ENCODE data around the gene MROH7.

Gene MROH7

DNA sequence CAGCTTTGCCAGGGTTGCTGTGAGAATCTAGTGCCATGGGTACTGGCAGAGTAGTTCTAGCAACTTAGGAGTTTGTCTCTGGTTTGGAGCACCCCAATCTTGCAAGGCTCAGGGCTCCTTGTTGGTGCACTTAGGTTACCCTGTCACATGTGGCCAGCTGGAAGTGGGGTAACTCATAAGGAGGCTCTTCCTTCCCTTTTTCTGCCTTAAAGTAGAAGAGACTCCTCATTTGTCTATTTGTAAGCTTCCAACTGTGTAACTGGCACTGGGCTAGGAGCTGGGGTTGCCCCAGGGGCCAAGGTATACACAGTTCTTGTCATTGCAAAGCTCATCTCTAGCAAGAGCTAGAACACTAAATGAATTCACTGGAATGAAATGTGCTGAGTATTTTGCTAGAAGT, 10.6 kb downstream of the MROH7 start (continued):
- TF ChIP-seq, protein P1, sequence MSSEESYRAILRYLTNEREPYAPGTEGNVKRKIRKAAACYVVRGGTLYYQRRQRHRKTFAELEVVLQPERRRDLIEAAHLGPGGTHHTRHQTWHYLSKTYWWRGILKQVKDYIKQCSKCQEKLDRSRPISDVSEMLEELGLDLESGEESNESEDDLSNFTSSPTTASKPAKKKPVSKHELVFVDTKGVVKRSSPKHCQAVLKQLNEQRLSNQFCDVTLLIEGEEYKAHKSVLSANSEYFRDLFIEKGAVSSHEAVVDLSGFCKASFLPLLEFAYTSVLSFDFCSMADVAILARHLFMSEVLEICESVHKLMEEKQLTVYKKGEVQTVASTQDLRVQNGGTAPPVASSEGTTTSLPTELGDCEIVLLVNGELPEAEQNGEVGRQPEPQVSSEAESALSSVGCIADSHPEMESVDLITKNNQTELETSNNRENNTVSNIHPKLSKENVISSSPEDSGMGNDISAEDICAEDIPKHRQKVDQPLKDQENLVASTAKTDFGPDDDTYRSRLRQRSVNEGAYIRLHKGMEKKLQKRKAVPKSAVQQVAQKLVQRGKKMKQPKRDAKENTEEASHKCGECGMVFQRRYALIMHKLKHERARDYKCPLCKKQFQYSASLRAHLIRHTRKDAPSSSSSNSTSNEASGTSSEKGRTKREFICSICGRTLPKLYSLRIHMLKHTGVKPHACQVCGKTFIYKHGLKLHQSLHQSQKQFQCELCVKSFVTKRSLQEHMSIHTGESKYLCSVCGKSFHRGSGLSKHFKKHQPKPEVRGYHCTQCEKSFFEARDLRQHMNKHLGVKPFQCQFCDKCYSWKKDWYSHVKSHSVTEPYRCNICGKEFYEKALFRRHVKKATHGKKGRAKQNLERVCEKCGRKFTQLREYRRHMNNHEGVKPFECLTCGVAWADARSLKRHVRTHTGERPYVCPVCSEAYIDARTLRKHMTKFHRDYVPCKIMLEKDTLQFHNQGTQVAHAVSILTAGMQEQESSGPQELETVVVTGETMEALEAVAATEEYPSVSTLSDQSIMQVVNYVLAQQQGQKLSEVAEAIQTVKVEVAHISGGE (tag by site-specific recombination; conservative IDR thresholded peaks at IDR 0.05; ENCODE audit: low read depth): no peak
- TF ChIP-seq PBX3 (CRISPR knock-in tag; IDR thresholded peaks at IDR 0.05): no peak
- TF ChIP-seq GLI2 (tag by site-specific recombination; IDR thresholded peaks at IDR 0.05; ENCODE audit: borderline replicate concordance, low read depth): no peak
- no peak for TF ChIP-seq ZNF146 (tag by site-specific recombination; IDR thresholded peaks at IDR 0.05)

GRCh38 chr1:54653036-54653435, 11.4 kb downstream of the MROH7 start:
- Histone ChIP-seq H3K4me1 (ENCODE audit: control insufficient read depth, insufficient read depth, low read length) (no peaks in the 10 kb centered on the region), H3K36me3 (ENCODE audit: control insufficient read depth in 2 of 2, insufficient read depth in 1 of 2, low read length in 2 of 2) (no peaks in the 10 kb centered on the region), H3K4me3 (ENCODE audit: low read depth, low read length) (no peak overlapping the region), H3K27ac (ENCODE audit: extremely low read depth, low read depth, low read length) (no peak overlapping the region), H3K9me3 (ENCODE audit: control insufficient read depth, insufficient read depth, low read depth, low read length) (no peaks in the 10 kb centered on the region)
- CTCF ChIA-PET: no interaction called here
- POLR2A ChIA-PET: no interaction called here
- no peak for TF ChIP-seq PRDM1 (tag by site-specific recombination; IDR thresholded peaks at IDR 0.05)
- no peak for TF ChIP-seq ZNF639 (tag by site-specific recombination; IDR thresholded peaks at IDR 0.05)
- no peak for TF ChIP-seq FEZF1 (tag by site-specific recombination; IDR thresholded peaks at IDR 0.05)
- no peak for TF ChIP-seq ZNF18 (tag by site-specific recombination; IDR thresholded peaks at IDR 0.05)
- TF ChIP-seq, protein P2, sequence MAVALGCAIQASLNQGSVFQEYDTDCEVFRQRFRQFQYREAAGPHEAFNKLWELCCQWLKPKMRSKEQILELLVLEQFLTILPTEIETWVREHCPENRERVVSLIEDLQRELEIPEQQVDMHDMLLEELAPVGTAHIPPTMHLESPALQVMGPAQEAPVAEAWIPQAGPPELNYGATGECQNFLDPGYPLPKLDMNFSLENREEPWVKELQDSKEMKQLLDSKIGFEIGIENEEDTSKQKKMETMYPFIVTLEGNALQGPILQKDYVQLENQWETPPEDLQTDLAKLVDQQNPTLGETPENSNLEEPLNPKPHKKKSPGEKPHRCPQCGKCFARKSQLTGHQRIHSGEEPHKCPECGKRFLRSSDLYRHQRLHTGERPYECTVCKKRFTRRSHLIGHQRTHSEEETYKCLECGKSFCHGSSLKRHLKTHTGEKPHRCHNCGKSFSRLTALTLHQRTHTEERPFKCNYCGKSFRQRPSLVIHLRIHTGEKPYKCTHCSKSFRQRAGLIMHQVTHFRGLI (tag by site-specific recombination; IDR thresholded peaks at IDR 0.05): no peak
- TF ChIP-seq KLF1 (tag by site-specific recombination; IDR thresholded peaks at IDR 0.05): no peak
- no peak for TF ChIP-seq ZBTB48 (tag by site-specific recombination; IDR thresholded peaks at IDR 0.05)
- TF ChIP-seq ZNF785 (tag by site-specific recombination; IDR thresholded peaks at IDR 0.05): no peak

DNA sequence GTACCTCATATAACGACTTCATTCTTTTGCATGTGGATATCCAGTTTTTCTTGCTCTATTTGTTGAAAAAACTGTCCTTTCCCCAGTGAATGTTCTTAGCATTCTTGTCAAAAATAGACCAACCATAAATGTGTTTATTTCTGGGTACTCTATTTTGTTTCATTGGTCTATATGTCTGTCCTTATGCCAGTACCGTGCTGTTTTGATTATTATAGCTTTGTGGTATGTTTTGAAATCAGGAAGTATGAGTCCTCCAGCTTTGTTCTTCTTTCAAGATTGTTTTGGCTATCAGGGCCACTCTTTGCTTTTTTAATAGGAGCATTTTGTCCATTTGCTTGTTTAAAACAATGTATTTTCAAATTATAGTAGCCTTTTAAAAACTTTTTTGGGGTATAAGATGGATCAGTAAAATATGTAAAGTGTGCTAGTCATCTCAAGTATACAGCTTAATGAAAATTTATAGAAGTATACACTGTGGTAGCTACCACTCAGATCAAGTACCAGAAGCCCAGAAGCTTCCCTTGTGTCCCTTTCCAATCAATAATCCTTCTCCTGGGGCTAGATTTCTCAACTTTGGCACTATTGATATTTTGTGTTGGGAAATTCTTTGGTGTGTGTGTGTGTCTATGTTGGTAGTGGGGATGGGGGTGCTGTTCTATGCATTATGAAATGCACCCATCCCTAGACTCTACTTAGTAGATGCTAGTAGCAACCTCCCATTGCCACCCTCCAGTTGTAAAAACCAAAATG, 16.8 kb downstream of the MROH7 start:
- CTCF ChIA-PET: interaction anchor here (0.8 kb wide), 1 partner anchor 15 kb away, joined by 4 read pairs; no protein-coding TSS in a partner anchor

More for the DNA sequence above, 16.8 kb downstream of the MROH7 start:
- Histone ChIP-seq H3K36me3 (ENCODE audit: control insufficient read depth in 2 of 2, insufficient read depth in 1 of 2, low read length in 2 of 2) (no peaks in the 10 kb centered on the region), H3K4me3 (ENCODE audit: low read depth, low read length) (no peak overlapping the region), H3K4me1 (ENCODE audit: control insufficient read depth, insufficient read depth, low read length) (no peaks in the 10 kb centered on the region), H3K9me3 (ENCODE audit: control insufficient read depth, insufficient read depth, low read depth, low read length) (no peaks in the 10 kb centered on the region), H3K27ac (ENCODE audit: extremely low read depth, low read depth, low read length) (no peak overlapping the region)
- TF ChIP-seq SETDB1 (IDR thresholded peaks at IDR 0.05; ENCODE audit: insufficient read length, low read length) (peak; percentile 51), WT1 (tag by site-specific recombination; IDR thresholded peaks at IDR 0.05) (no peak)
- TF ChIP-seq, protein P3, sequence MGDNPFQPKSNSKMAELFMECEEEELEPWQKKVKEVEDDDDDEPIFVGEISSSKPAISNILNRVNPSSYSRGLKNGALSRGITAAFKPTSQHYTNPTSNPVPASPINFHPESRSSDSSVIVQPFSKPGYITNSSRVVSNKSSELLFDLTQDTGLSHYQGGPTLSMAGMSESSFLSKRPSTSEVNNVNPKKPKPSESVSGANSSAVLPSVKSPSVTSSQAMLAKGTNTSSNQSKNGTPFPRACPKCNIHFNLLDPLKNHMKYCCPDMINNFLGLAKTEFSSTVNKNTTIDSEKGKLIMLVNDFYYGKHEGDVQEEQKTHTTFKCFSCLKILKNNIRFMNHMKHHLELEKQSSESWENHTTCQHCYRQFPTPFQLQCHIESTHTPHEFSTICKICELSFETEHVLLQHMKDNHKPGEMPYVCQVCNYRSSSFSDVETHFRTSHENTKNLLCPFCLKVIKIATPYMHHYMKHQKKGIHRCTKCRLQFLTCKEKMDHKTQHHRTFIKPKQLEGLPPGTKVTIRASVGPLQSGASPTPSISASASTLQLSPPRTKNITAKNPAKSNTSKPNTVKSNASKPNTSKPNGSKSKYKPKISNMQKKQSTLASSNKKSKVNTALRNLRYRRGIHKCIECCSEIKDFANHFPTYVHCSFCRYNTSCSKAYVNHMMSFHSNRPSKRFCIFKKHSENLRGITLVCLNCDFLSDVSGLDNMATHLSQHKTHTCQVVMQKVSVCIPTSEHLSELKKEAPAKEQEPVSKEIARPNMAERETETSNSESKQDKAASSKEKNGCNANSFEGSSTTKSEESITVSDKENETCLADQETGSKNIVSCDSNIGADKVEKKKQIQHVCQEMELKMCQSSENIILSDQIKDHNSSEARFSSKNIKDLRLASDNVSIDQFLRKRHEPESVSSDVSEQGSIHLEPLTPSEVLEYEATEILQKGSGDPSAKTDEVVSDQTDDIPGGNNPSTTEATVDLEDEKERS (tag by site-specific recombination; IDR thresholded peaks at IDR 0.05): peak; percentile 91
- POLR2A ChIA-PET: no interaction called here
